PC-3 (cell line): ENCODE data around the gene FOXO1. TPM values are rescaled to one million over a fixed set of nuclear protein-coding genes. Genes with fewer than 3 reads are reported as not detected.

Source experiments
- ATAC-seq: fragments of 200-7000 bp; cut with Tn5 transposase; 2 replicates; pipeline ENCODE4 v1.9.1; 2020; ENCODE audit warnings: mild to moderate bottlenecking, moderate library complexity
- BruUV-seq: library from RNA; stranded (reverse); fragments of 400-500 nt; replicated peaks from 2 replicates; lab custom pipeline; 2021; lab: Mats Ljungman, UMichigan
- CTCF ChIA-PET: fragments of 300-600 bp; sonication (Branson Sonifier 250); formaldehyde crosslinking; loops from one replicate; lab custom pipeline; 2022; ENCODE audit warnings: antibody characterized with exemption; lab: Charles Lee
- POLR2A ChIA-PET: fragments of 300-600 bp; sonication (Branson Sonifier 250); formaldehyde crosslinking; loops from one replicate; lab custom pipeline; 2022; ENCODE audit warnings: antibody characterized with exemption; ENCODE audit not compliant: unreplicated experiment; lab: Charles Lee
- DNase-seq: peaks from one replicate; pipeline ENCODE4 v3.0.0-alpha.2; 2015
- H2AFZ ChIP-seq: fragments of 300-600 bp; sonication (generic); 2 replicates; pipeline ENCODE4 v1.6.0; 2016; ENCODE audit warnings: antibody characterized with exemption, low read length
- H3F3A ChIP-seq: fragments of 300-600 bp; sonication (generic); one replicate; pipeline ENCODE4 v1.6.0; 2017; ENCODE audit warnings: antibody characterized with exemption, low read length, control low read depth, mild to moderate bottlenecking; ENCODE audit not compliant: unreplicated experiment
- H3K27ac ChIP-seq: fragments of 300-600 bp; sonication (generic); 2 replicates; pipeline ENCODE4 v1.5.1; 2016; ENCODE audit warnings: mild to moderate bottlenecking, low read length
- H3K27me3 ChIP-seq: fragments of 300-600 bp; sonication (generic); 2 replicates; pipeline ENCODE4 v1.6.1; 2016; ENCODE audit warnings: low read length, mixed read lengths
- H3K36me3 ChIP-seq: fragments of 300-600 bp; sonication (generic); 2 replicates; pipeline ENCODE4 v1.6.1; 2016; ENCODE audit warnings: low read depth, mixed run types, low read length, mixed read lengths
- H3K4me1 ChIP-seq: fragments of 300-600 bp; sonication (generic); 2 replicates; pipeline ENCODE4 v1.5.1; 2016; ENCODE audit warnings: low read length; ENCODE audit not compliant: insufficient read depth
- H3K4me2 ChIP-seq: fragments of 300-600 bp; sonication (generic); 2 replicates; pipeline ENCODE4 v1.6.0; 2016; ENCODE audit warnings: low read length
- H3K4me3 ChIP-seq: fragments of 300-600 bp; sonication (generic); 2 replicates; pipeline ENCODE4 v1.5.1; 2016; ENCODE audit warnings: mild to moderate bottlenecking, low read length, mixed read lengths
- H3K79me2 ChIP-seq: fragments of 300-600 bp; sonication (generic); 2 replicates; pipeline ENCODE4 v1.6.1; 2017; ENCODE audit warnings: low read length, mixed read lengths
- H3K9ac ChIP-seq: fragments of 300-600 bp; sonication (generic); 2 replicates; pipeline ENCODE4 v1.6.0; 2016; ENCODE audit warnings: mild to moderate bottlenecking, low read length
- H3K9me2 ChIP-seq: fragments of 300-600 bp; sonication (generic); replicated peaks from 2 replicates; pipeline ENCODE4 v1.6.1; 2016; ENCODE audit warnings: mixed run types, low read length, mixed read lengths
- H3K9me3 ChIP-seq: fragments of 300-600 bp; sonication (generic); 2 replicates; pipeline ENCODE4 v1.6.1; 2016; ENCODE audit warnings: low read length, mixed read lengths
- H4K20me1 ChIP-seq: fragments of 300-600 bp; sonication (generic); 2 replicates; pipeline ENCODE4 v1.6.1; 2016; ENCODE audit warnings: low read length, mixed read lengths
- CTCF ChIP-seq: fragments of 300-600 bp; sonication (generic); conservative IDR thresholded peaks from 2 replicates; pipeline ENCODE4 v1.5.1; 2017; ENCODE audit warnings: antibody characterized with exemption, low read depth, mild to moderate bottlenecking, low read length
- EZH2 ChIP-seq: fragments of 300-600 bp; sonication (generic); IDR thresholded peaks from one replicate; pipeline ENCODE4 v1.6.1; 2017; ENCODE audit warnings: antibody characterized with exemption, mild to moderate bottlenecking, low read length; ENCODE audit not compliant: unreplicated experiment
- EZH2phosphoT487 ChIP-seq: fragments of 300-600 bp; sonication (generic); IDR thresholded peaks from 2 replicates; pipeline ENCODE4 v1.6.1; 2018; ENCODE audit warnings: mild to moderate bottlenecking, antibody characterized with exemption, low read length, borderline replicate concordance
- intact Hi-C: fragments of 100-400 bp; cut with micrococcal nuclease; formaldehyde crosslinking; loops from 2 replicates; pipeline ENCODE4 v1.9.0; 2023
- total RNA-seq: library from RNA; depleted of rRNA; stranded (reverse); fragments of >200 nt; gene quantifications from 2 replicates; pipeline ENCODE4 v1.2.3, GENCODE V29; 2014

FOXO1 gene
- total RNA-seq, 1 experiment from 2014 or later, result 2.7 TPM

GRCh38 chr13:40563350-40564125, 102.9 kb downstream of the FOXO1 start:
- no peak overlapping the region for H3K4me2 ChIP-seq
- POLR2A ChIA-PET, result no interaction called here
- DNase-seq (no peak), ATAC-seq (no peak)
- H4K20me1 ChIP-seq, result no peaks in the 10 kb centered on the region
- H3K36me3 ChIP-seq, result no peaks in the 10 kb centered on the region
- no peak overlapping the region for H3K4me3 ChIP-seq
- no peaks in the 10 kb centered on the region for H3K4me1 ChIP-seq
- no peak overlapping the region for H3K27ac ChIP-seq
- CTCF ChIA-PET, result no interaction called here
- H3K9ac ChIP-seq, result no peak overlapping the region
- intact Hi-C loops, result loop anchor here (5.0 kb wide), 1 partner anchor 416 kb away; no protein-coding TSS in a partner anchor
- no TSS peak for BruUV-seq
- TF ChIP-seq EZH2phosphoT487, result no peak
- TF ChIP-seq EZH2, result no peak
- no peak for TF ChIP-seq CTCF
- no peaks in the 10 kb centered on the region for H3K79me2 ChIP-seq
- H3K27me3 ChIP-seq, result no peaks in the 10 kb centered on the region
- no peaks in the 10 kb centered on the region for H3F3A ChIP-seq
- H3K9me2 ChIP-seq, result no peaks in the 10 kb centered on the region
- no peaks in the 10 kb centered on the region for H3K9me3 ChIP-seq
- no peak overlapping the region for H2AFZ ChIP-seq

- no peaks in the 10 kb centered on the region for H3K4me1 ChIP-seq
- H3K4me2 ChIP-seq, result no peak overlapping the region
- no peak for DNase-seq
- no peaks in the 10 kb centered on the region for H3K79me2 ChIP-seq
- no peak overlapping the region for H2AFZ ChIP-seq
- TF ChIP-seq EZH2, result no peak
- no peak for TF ChIP-seq EZH2phosphoT487
- TF ChIP-seq CTCF, result no peak
- no TSS peak for BruUV-seq
- ChIA-PET POLR2A (no interaction called here), CTCF (no interaction called here)
- no peaks in the 10 kb centered on the region for H4K20me1 ChIP-seq
- no peaks in the 10 kb centered on the region for H3F3A ChIP-seq
- ATAC-seq, result no peak
- H3K27ac ChIP-seq, result no peak overlapping the region
- H3K4me3 ChIP-seq, result no peak overlapping the region
- no peaks in the 10 kb centered on the region for H3K9me2 ChIP-seq
- H3K36me3 ChIP-seq, result no peaks in the 10 kb centered on the region
- intact Hi-C loops, result loop anchor here (5.0 kb wide), 1 partner anchor 416 kb away; no protein-coding TSS in a partner anchor
- H3K9ac ChIP-seq, result no peak overlapping the region
- no peaks in the 10 kb centered on the region for H3K9me3 ChIP-seq
- no peaks in the 10 kb centered on the region for H3K27me3 ChIP-seq
Measured at GRCh38 chr13:40562975-40563349, 103.5 kb downstream of the FOXO1 start.

GRCh38 chr13:40559915-40560314, 106.5 kb downstream of the FOXO1 start:
- BruUV-seq, result no TSS peak
- CTCF ChIA-PET, result no interaction called here
- intact Hi-C loops, result loop anchor here (5.0 kb wide), 1 partner anchor 413 kb away; no protein-coding TSS in a partner anchor

More at GRCh38 chr13:40559915-40560314, 106.5 kb downstream of the FOXO1 start:
- no peak overlapping the region for H3K27ac ChIP-seq
- POLR2A ChIA-PET, result no interaction called here
- DNase-seq (no peak), ATAC-seq (no peak)
- H3F3A ChIP-seq, result no peaks in the 10 kb centered on the region
- no peaks in the 10 kb centered on the region for H3K4me1 ChIP-seq
- no peaks in the 10 kb centered on the region for H4K20me1 ChIP-seq
- H3K4me2 ChIP-seq, result no peak overlapping the region
- no peaks in the 10 kb centered on the region for H3K36me3 ChIP-seq
- no peaks in the 10 kb centered on the region for H3K9me2 ChIP-seq
- no peaks in the 10 kb centered on the region for H3K27me3 ChIP-seq
- H3K9ac ChIP-seq, result no peak overlapping the region
- no peaks in the 10 kb centered on the region for H3K9me3 ChIP-seq
- H3K79me2 ChIP-seq, result no peaks in the 10 kb centered on the region
- TF ChIP-seq EZH2phosphoT487 (no peak), EZH2 (no peak), CTCF (no peak)
- no peak overlapping the region for H2AFZ ChIP-seq
- no peak overlapping the region for H3K4me3 ChIP-seq
